22Rv1 (cell line): Measurements from ENCODE around the gene CARD9.

Experiments
- H3K27ac ChIP-seq: fragments of 450-650 bp; 2 replicates; pipeline ENCODE4 v1.5.1; 2017
- CTCF ChIP-seq: fragments of 450-650 bp; IDR thresholded peaks from 2 replicates; pipeline ENCODE4 v1.5.1; 2017; ENCODE audit warnings: mild to moderate bottlenecking
- ZFX ChIP-seq: fragments of 450-650 bp; IDR thresholded peaks from 2 replicates; pipeline ENCODE4 v1.6.1; 2017; ENCODE audit warnings: antibody characterized with exemption, borderline replicate concordance

CARD9 gene

GRCh38 chr9:136349546-136349945 lies 23.9 kb downstream of the CARD9 start:
- H3K27ac ChIP-seq: no peak overlapping the region
- TF ChIP-seq CTCF (no peak), ZFX (no peak)

DNA sequence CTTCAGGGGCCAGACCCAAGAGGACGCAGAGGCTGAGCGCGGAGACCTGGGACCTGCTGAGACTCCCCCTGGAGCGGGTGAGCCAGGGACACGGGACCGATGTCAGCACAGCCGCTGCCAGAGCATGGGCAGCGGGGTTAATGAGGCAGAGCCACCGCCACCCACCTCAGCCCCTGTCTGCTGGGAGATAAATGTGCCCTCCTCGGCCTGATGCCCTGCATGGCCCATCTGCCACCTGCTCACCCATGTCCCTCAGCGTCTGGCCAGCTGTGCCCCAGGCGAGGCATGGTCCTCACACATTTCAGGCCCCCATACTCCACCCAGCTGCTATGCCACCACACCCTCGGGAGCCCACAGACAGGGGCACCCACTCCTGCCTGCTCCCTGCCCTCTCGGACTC lies 24.8 kb downstream of the CARD9 start:
- no peak overlapping the region for H3K27ac ChIP-seq
- TF ChIP-seq ZFX (no peak), CTCF (no peak)

- no peak overlapping the region for H3K27ac ChIP-seq
- TF ChIP-seq CTCF (no peak), ZFX (no peak)
These were observed 25.8 kb downstream of the CARD9 start for GRCh38 chr9:136347472-136348256.

GRCh38 chr9:136346927-136347465 lies 26.5 kb downstream of the CARD9 start:
- H3K27ac ChIP-seq: no peak overlapping the region
- TF ChIP-seq CTCF: no peak

GRCh38 chr9:136346157-136346481 lies 27.4 kb downstream of the CARD9 start:
- TF ChIP-seq ZFX: no peak
- 0 out of 2 replicates have a peak, but pooled peaks have one; percentile 5 for TF ChIP-seq CTCF
- no peak overlapping the region for H3K27ac ChIP-seq

DNA sequence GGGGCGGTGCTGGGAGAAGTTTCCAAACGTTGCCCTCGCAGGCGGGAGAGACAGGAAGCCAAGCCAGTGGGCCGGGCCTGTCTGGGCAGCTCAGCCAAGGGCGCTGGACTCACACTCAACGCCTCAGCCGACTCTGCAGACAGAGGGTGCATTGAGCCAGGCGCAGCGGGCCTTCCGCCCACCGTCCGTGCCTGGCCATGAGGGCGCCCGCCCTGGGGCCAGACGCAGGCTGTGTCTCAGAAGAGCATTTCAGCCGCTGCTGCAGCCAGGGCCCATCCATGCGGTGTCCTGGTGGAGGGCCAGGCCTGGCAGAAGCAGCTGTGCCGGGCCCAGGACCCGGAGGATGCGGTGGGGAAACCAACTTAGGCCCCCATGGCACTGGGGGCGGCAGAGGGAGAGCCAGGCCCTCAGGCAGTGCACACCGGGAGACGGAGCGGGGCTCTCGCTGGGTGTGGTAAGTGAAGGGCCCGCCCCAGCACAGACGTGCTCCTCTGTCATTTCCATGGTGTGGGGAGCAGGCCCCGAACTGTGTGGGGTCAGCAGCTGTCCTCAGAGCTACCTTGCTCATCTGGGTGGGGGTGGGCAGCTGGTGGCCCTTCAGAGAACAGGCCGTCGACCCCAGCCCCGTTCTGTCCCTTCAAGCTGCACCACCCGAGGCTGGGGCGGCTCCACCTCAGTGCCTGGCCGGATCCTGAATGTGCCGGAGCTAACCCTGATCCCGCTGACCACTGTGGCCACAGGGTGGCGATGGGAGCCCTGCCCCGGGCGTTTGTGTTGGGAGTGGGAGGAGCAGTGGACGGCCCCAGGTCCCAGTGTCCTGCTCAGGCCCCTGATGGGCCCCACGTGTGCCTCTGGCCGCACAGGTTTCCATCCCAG lies 27.9 kb downstream of the CARD9 start:
- TF ChIP-seq CTCF (no peak; the same call in 1 of the 2 replicates), ZFX (no peak)
- H3K27ac ChIP-seq: no peak overlapping the region
